OCI-LY1 (cell line): ENCODE results near the gene NCEH1.

Experiments used
- EZH2 ChIP-seq: fragments of 200-600 bp; sonication (generic), shearing (Covaris generic); IDR thresholded peaks from 2 replicates; pipeline ENCODE4 v1.8.0; 2017; ENCODE audit warnings: borderline replicate concordance, mixed run types, mild to moderate bottlenecking, antibody characterized with exemption, low read length, moderate library complexity, mixed read lengths
- TF ChIP-seq, protein P1 (sequence below): fragments of 200-600 bp; sonication (generic), shearing (Covaris generic); IDR thresholded peaks from 2 replicates; pipeline ENCODE4 v1.5.1; 2017; ENCODE audit warnings: mild to moderate bottlenecking, antibody characterized with exemption, low read length, moderate library complexity, mixed read lengths

DNA sequence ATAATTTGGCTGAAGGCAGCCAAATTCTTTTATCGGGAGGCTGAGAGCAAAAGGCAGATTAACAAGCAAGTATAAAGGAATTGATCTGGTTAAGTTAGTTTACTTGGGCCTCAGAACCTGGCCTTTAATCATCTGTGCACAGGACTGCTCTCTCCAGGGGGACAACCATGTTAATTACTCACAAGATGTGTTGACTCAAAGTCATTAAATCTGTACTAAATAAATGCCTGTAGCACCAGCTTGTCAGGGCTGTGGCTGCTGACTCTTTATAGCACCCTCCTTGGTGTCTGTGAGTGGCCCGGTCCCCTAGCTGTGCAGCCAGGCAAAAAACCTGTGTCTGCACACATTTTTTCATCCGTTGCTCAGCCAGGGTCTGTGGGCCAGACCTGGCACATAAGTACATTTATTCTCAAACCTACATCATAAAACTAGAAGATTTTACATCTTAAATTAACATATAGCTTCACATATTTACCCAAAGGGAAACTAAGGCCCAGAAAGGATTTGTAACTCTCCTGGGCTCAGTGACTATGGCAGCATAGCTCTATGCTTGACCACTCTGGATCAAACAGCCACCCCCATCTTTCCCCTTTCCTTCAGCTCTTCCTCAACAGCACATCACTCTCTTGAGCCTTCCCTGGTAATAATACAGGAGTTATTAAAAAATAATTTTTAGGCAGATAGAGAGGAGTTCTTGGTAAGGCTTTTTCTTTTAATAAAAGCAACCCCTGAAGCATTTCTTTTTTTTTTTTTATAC lies 51.4 kb downstream of the NCEH1 start:
- TF ChIP-seq, protein P1, sequence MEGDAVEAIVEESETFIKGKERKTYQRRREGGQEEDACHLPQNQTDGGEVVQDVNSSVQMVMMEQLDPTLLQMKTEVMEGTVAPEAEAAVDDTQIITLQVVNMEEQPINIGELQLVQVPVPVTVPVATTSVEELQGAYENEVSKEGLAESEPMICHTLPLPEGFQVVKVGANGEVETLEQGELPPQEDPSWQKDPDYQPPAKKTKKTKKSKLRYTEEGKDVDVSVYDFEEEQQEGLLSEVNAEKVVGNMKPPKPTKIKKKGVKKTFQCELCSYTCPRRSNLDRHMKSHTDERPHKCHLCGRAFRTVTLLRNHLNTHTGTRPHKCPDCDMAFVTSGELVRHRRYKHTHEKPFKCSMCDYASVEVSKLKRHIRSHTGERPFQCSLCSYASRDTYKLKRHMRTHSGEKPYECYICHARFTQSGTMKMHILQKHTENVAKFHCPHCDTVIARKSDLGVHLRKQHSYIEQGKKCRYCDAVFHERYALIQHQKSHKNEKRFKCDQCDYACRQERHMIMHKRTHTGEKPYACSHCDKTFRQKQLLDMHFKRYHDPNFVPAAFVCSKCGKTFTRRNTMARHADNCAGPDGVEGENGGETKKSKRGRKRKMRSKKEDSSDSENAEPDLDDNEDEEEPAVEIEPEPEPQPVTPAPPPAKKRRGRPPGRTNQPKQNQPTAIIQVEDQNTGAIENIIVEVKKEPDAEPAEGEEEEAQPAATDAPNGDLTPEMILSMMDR: no peak
- TF ChIP-seq EZH2: no peak
